ENCODE measurements around the gene THRSP.
"Not testable (repeated sequence)": the region's sequence is repeated elsewhere in the genome, so short reads cannot be mapped to it uniquely, and the experiment has no call there.

THRSP gene

GRCh38 chr11:78039391-78039918, 24.2 kb upstream of the THRSP start:
- no peak for DNase-seq (ENCODE audit: low read depth)

- DNase-seq (ENCODE audit: low read depth) = no peak
Observed at GRCh38 chr11:78039919-78040671, 23.6 kb upstream of the THRSP start.

GRCh38 chr11:78040691-78041379, 22.8 kb upstream of the THRSP start:
- no peak for DNase-seq (ENCODE audit: low read depth)

GRCh38 chr11:78041380-78041719, 22.3 kb upstream of the THRSP start:
- not testable (repeated sequence) for DNase-seq (ENCODE audit: low read depth)

GRCh38 chr11:78041843-78042440, 21.7 kb upstream of the THRSP start:
- no peak for DNase-seq (ENCODE audit: low read depth)

GRCh38 chr11:78044706-78045105, 19.0 kb upstream of the THRSP start:
- DNase-seq (ENCODE audit: low read depth) = no peak

GRCh38 chr11:78045851-78046485, 17.7 kb upstream of the THRSP start:
- peak; percentile 68 for DNase-seq (ENCODE audit: low read depth)

GRCh38 chr11:78046486-78046854, 17.2 kb upstream of the THRSP start:
- no peak for DNase-seq (ENCODE audit: low read depth)

GRCh38 chr11:78048561-78048960, 15.1 kb upstream of the THRSP start:
- DNase-seq (ENCODE audit: low read depth) = no peak

- DNase-seq (ENCODE audit: low read depth) = no peak
Observed at GRCh38 chr11:78049348-78049747, 14.3 kb upstream of the THRSP start.

- no peak for DNase-seq (ENCODE audit: low read depth)
Observed at GRCh38 chr11:78050964-78051831, 12.5 kb upstream of the THRSP start.

- DNase-seq (ENCODE audit: low read depth) = no peak
Observed at GRCh38 chr11:78054971-78055370, 8.7 kb upstream of the THRSP start.

GRCh38 chr11:78056093-78056492, 7.6 kb upstream of the THRSP start:
- DNase-seq (ENCODE audit: low read depth) = no peak

- no peak for DNase-seq (ENCODE audit: low read depth)
Observed at GRCh38 chr11:78057462-78058055, 6.1 kb upstream of the THRSP start.

- DNase-seq (ENCODE audit: low read depth) = not testable (repeated sequence)
Observed at GRCh38 chr11:78059749-78060328, 3.8 kb upstream of the THRSP start.

- DNase-seq (ENCODE audit: low read depth) = no peak
Observed at GRCh38 chr11:78060533-78060932, 3.1 kb upstream of the THRSP start.

- no peak for DNase-seq (ENCODE audit: low read depth)
Observed at GRCh38 chr11:78061088-78061920, 2.4 kb upstream of the THRSP start.

- no peak for DNase-seq (ENCODE audit: low read depth)
Observed at GRCh38 chr11:78061921-78062311, 1.7 kb upstream of the THRSP start.

GRCh38 chr11:78062671-78063070, 990 bp upstream of the THRSP start:
- DNase-seq (ENCODE audit: low read depth) = no peak

GRCh38 chr11:78065203-78065602, 1.5 kb downstream of the THRSP start:
- DNase-seq (ENCODE audit: low read depth) = no peak
